HG02870 (cell line): Measurements from ENCODE around the gene NCAPG2.

Source experiments
- ATAC-seq: cut with Tn5 transposase; IDR thresholded peaks from one replicate; pipeline ENCODE4 v1.9.1; 2021; ENCODE audit warnings: mild to moderate bottlenecking, moderate library complexity; ENCODE audit not compliant: unreplicated experiment

NCAPG2 gene, protein sequence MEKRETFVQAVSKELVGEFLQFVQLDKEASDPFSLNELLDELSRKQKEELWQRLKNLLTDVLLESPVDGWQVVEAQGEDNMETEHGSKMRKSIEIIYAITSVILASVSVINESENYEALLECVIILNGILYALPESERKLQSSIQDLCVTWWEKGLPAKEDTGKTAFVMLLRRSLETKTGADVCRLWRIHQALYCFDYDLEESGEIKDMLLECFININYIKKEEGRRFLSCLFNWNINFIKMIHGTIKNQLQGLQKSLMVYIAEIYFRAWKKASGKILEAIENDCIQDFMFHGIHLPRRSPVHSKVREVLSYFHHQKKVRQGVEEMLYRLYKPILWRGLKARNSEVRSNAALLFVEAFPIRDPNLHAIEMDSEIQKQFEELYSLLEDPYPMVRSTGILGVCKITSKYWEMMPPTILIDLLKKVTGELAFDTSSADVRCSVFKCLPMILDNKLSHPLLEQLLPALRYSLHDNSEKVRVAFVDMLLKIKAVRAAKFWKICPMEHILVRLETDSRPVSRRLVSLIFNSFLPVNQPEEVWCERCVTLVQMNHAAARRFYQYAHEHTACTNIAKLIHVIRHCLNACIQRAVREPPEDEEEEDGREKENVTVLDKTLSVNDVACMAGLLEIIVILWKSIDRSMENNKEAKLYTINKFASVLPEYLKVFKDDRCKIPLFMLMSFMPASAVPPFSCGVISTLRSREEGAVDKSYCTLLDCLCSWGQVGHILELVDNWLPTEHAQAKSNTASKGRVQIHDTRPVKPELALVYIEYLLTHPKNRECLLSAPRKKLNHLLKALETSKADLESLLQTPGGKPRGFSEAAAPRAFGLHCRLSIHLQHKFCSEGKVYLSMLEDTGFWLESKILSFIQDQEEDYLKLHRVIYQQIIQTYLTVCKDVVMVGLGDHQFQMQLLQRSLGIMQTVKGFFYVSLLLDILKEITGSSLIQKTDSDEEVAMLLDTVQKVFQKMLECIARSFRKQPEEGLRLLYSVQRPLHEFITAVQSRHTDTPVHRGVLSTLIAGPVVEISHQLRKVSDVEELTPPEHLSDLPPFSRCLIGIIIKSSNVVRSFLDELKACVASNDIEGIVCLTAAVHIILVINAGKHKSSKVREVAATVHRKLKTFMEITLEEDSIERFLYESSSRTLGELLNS

DNA sequence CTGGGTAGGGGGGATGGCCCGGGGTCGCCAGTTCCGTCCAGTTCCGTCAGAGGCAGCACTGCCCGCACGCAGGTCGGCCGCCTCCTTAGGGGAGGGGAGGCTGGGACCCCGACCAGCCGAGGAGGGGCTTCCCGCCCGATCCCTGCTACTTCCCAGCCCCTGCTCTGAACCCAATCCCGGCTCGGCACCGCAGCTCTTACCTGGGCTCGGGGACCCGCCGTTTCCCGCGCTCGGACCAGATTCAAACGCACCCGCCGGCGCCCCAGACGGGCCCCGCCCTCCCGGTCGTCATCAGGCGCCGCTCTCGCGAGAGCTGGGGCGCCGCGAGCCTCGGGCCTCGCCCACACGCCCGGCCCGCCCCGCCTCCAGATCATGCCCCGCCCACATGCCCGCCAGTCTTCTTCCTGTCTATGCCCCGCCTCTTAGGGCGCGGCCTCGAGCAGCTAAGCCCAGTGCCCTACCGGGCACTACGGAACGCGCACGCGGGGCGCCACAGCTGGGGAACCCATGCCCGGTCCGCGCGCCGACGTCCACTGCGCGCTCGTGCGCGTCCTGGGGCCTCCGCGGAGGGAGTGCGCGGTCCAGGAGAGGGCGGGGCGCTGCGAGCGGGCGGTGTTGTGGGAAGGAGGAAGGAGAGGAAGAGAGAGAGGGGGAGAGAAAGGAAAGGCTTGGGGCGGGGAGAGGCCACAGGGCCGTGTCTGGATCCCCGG is at the start of gene NCAPG2:
Gene NCAPG2 (minus strand): TSS at position 281 of the 710 bp plus-strand sequence. CDS start 2,905 bp downstream, outside the sequence.
- ATAC-seq, result peak; percentile 95

DNA sequence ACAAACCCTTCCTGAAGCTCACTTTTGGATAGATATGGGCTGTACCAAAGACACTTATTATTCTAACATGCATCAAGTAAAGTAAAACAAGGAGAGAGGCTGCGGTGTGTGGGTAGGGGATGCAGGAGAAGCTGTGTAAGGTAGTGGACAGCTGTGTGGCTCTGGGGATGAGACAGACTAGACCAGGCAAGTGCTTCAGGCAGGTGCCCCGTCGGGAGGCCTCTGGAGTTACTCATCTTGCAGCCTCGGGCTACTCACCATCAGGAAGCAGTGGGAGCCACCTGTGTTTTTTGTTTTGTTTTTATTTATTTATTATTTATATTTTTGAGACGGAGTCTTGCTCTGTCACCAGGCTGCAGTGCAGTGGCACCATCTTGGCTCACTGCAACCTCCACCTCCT is 49.3 kb upstream of the NCAPG2 start:
- ATAC-seq, result no peak

DNA sequence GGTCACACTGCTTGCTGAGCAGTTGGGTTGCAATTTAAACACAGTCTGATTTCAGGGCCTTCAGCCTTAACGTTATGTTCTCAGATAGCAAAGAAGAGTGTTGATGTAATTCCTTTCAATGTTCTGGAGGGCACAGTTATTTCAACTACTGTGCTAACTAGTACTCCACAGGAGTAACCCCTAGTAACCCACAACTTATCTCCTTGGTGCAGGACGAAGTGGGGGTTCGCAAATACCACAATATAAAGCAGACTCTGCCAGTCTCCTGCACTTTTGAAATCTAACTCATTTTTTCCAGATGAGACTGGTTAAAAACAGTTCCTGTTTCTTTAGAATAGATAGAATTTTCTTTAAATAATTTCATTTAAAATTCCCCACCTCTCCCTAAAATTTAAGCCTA is 47.1 kb upstream of the NCAPG2 start:
- ATAC-seq, result no peak

DNA sequence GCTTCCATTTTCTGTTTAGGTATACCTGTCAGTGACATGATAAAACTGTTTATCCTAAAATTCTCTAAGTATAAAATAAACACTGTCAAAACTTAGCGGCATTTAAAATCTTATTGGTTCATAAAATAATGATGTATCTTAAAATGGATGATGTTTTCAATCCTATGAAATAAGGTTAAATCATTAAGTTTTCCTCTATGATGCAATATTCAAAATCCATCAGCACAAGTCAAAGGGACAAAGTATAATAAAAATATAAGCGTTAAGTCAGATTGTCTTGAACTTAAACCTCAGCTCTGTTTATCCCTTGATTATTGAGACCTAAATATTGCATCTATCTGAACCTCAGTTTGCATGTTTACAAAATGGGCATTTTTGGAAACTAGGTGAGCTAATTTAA is 46.6 kb upstream of the NCAPG2 start:
- no peak for ATAC-seq

DNA sequence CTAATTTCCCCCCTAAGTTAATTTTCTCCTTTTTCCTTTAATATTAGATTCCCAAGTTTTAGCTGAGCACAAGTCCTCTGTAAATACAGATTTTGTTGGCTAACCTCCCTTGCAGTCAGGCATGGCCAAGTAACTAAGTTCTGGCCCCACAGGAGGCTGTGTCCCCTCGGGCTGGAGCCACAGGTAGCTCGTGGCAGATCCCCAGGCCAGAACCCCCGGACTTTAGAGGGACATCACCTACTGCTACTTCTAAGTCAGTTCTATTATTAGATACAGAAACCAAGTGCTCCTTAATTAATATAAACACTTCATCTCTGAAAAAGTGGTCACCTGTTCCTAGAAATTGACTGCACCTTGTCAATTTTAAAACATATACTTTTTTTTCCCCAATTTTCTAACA is 46.1 kb upstream of the NCAPG2 start:
- no peak for ATAC-seq

DNA sequence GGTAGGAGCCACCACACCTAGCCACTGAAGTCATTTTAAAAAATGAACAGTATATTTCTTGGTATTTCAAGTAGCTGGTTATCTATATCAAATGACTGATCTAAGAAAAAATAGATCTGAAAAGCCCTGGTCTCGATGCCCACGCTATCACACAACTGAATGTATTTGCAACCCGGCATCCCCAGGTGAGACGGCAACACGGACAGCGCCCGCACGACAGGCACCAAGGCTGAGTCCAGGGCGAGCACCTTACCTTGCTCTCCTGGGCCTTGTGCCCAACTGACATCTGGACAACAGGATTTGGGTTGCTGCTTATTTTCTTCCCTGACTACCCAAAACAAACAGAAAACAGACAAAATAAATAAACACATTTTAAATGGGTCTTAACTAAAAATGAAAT is 44.8 kb upstream of the NCAPG2 start:
- ATAC-seq, result no peak

DNA sequence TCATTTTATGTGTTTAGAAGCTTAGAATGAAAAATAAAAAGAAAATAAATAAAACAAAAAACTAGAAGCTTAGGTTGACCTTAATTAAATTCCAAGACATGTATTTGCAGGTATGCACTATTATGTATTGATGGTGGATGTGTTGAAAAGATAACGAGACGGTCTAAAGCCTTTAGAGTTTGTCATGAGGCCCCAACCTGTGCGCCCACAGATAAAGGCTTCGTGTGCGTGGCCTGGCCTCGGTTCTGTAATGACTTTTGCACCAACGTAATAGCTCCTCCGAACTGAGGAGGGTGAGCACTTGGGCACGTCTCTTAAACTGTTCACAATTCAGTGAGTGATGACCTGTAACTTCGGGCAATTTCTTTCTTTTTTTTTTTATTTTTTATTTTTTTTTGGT is 43.7 kb upstream of the NCAPG2 start:
- ATAC-seq, result no peak

DNA sequence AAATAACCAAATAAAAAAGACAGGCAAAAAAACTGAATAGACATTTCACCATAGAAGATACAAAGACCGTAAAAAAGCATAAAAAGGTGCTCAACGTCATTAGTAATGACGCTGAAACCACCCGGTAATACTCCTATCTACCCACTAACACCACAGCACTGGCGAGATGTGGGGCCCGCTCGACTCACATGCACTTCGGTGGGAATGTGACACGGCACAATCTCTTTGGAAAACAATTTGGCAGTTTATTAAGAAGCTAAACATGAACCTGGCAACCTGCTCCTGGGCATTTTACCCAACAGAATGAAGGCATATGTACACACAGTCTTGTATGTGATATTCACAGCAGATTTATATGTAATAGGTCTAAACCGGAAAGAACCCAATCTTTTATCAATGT is 42.8 kb upstream of the NCAPG2 start:
- ATAC-seq, result no peak

DNA sequence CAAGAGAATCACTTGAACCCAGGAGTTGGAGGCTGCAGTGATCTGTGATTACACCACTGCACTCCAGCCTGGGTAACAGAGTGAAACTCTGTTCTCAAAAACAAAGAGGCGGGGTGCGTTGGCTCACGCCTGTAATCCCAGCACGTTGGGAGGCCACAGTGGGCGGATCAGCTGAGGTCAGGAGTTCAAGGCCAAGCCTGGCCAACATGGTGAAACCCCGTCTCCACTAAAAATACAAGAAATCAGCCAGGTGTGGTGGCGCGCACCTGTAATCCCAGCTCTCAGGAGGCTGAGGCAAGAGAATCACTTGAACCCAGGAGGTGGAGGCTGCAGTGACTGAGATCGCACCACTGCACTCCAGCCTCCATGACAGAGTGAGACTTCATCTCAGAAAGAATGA is 42.4 kb upstream of the NCAPG2 start:
- ATAC-seq, result no peak

DNA sequence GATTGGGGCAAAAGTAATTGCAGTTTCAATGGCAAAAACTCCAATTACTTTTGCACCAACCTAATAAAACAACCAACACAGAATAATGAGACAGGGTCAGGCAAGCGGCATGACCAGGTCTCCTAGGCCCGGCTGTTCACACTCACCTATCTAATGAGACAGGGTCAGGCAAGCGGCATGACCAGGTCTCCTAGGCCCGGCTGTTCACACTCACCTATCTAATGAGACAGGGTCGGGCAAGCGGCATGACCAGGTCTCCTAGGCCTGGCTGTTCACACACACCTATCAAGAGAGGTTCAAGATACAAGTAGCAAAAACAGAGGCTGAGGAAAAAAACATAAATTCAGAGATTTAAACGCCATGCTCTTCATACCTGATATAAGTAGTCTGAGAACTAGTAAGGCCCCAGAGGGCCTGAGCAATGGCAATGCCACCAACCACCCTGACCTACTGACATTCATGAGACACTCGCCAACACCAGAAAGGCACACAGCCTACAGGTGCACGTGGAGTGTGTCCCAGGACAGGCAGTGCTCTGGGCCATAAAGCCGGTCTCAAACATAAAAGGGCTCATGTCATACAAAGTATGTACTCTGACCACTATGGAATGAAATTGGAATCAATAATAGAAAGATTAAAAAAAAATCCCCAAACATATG is 40.6 kb upstream of the NCAPG2 start:
- no peak for ATAC-seq

DNA sequence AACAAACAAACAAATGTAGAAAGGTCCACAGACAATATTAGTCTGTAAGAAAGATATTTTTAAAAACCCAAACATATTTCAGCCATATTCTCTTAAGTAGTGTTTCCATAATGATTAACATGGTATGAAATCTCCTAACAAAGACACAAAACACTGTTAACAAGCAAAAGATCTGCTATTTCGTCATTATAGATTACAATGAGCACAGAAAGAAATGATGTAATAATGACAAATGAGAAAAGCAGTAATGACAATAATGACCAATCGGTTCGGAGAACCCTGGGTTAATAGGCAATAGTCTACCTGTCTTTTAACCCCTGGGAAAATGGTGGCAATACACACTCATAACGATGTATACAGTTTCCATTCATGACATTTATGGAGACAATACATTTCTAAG is 39.5 kb upstream of the NCAPG2 start:
- ATAC-seq, result no peak

DNA sequence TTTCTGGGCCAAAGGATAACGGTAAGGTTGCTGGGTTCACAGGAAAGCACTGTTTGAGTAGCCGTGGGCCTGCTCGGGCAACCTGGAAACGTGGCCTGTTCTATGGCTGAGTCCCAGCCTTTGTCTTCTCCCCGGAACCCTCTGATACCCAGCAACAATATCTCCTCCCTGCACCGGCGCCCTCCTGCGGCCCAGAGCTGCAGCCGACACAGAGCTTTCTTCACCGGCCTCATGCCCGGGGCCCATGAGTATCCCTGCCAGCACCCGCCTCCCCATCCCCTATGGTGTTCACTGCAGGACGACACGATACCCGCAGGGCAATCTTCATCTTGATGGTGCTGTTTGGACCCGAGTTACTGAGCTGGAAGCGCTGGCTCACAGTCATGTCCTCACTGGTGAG is 38.6 kb upstream of the NCAPG2 start:
- no peak for ATAC-seq

DNA sequence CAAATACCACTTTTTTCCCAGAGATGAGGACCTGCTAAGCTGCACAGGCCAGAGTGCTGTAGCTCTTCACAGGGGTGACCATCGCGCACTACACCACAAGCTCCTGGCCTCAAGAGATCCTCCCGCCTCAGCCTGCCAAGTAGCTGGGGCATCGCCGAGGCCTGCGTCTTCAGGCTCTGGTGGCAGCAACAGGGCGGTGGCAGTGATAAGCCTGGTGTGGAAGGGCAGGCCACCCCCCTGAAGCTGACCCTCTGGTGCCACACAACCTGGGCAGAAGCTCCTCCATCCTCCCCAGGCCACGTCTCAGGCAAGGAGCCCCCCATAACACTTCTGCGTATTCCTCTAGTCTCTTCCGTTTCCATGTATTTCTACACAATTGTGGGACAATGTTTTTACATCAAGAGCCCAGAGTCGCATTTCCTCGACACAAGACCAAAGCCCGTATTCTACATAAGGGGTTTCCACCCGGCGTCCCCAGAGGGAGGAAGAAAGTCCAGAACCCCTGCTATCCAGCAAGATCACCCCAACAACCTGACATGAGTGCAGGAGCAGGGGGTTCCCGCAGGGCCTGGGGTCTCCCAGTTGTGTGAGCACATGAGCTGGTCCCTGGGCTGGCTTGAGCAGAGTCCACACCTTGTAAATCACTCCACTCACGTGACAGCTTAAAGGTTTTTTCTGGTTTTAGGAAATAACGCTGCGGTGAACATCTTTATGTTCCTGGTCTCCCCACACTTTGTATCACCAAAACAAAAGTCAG is 37.6 kb upstream of the NCAPG2 start:
- no peak for ATAC-seq

DNA sequence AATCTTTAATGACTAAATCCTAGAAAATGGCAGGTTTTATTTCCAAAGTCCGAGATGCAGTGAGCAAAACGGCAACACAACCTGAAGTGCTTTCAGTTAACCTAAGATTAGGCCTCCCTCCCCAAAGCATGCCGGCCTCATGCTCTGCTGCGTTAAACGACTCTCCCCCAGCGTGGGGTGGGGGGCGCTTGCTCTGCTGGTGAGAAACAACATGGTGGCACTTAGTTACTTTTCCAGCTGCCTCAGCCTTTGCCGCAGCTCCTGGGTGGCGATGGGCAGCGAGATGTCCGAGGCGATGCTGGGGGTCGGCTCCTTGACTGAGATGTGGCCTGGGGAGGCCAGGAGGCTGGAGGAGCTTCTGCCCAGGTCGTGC is 36.7 kb upstream of the NCAPG2 start:
- no peak for ATAC-seq

DNA sequence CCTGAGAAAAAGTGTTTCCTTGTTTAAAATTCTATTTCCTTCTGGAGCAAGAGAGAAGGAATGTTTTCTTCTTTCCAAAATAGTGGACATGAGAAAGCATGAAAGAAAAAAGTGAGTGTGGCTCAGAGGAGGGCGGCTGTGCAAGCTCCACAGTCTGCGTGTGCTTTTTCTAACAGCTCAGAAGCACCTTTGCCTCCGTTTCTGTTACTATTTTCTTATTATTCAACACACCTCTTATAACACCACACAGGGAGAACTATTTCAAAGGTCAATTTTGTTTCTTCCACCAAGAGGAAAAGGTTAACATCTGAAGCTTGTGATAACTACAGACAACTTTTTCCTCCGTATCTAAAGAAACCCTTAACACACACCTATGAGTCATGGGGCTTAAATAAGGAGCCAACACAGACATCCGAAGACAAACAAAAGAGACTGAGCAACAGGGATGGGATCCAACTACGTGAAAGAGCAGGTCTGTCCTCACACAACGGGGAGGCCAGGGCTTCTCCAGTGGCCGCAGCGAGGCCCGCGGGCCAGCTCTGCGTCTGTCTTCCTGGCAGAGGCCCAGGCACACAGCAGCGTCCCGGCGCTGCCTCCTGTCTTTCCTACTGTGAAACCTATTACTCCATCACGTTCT is 36.2 kb upstream of the NCAPG2 start:
- no peak for ATAC-seq

DNA sequence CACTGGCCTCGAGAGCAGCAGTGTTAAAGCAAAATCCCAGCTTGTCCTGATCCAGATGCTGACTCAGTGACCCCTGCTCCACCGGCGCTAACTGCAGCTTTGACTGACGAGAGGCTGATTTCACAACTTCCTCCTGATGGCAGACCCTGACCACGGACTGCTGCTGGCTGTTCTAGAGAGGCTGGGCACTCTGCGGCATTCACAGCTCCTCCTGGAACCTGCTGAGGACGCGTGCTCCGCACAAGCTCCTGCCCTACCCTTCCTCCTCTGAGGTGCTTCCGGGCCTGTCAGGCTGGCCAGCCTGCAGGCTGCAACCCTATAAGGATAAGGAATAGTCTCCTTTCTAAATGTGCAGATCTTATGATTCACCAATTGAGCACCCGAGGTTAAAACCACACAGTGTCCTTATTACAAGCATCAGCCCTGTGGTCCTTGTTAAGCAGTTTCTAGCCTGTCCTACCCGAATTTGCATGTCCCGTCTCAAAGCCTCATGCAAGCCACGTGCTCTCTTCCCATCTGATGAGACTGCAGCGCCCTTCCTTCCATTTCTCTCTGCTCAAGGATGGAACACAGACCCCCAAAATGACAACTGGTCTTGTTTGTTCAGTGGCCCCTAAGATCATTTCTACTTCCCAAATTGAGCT is 35.5 kb upstream of the NCAPG2 start:
- no peak for ATAC-seq

DNA sequence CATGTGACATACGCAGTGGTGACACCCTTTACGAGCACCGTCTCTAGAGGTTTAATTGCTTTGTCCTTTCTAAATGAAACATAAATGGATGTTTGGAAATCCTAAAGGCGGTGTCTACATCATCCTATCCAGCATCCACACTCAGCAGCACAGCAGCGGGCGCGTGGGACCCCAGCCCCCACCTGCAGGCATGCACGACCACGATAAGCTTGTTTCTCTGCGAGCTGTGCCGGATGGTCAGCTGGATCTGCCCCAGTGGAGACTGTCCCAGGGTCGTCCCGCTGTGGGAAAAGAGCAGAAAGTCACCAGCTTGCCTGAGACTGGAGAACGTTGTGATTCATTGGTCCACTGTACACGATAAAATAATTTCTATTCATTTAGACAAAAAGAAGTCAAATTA is 34.2 kb upstream of the NCAPG2 start:
- ATAC-seq, result no peak

DNA sequence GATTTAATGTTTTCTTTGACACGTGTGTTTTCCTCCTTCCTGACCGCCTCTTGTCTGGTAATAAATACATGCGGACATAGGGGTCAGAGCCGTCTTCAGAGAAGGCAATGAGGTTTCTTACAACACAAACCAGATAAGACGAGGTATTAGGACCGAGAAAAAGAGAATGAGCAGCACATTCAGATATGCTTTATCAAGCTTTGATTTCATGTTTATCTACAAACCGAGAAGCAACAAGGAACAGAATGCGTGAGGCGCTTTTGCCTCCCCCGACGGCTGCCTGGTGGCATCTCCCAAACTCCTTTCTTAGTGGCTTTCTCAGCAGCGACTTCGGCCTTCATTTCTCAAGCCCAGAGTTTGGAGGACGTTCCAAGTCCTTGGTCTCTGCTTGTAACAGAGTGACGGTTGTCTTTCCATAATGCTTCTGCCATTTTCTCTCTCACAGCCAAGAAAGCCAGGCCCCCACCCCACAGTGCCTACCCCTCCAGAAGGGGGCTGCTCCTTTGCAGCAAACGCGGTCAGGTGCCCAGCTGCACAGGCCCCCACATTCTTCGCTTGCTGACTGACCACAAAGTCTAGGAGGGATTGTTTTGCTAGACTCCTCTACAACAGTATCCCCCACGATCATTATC is 32.6 kb upstream of the NCAPG2 start:
- no peak for ATAC-seq
